MG63 (cell line): ENCODE measurements around the gene PPP2R2D. TPM values are rescaled to one million over a fixed set of nuclear protein-coding genes. Genes with fewer than 3 reads are reported as not detected.

Experiments
- DNase-seq: peaks from one replicate; pipeline ENCODE4 v3.0.0-alpha.2; 2020
- H3K27me3 ChIP-seq: fragments of 250-450 bp; sonication (Bioruptor Pico); 2 replicates; pipeline ENCODE4 v1.5.1; 2020; ENCODE audit warnings: mild to moderate bottlenecking, moderate library complexity
- H3K36me3 ChIP-seq: fragments of 250-450 bp; sonication (Bioruptor Pico); 2 replicates; pipeline ENCODE4 v1.5.1; 2020; ENCODE audit warnings: mild to moderate bottlenecking, moderate library complexity
- H3K4me3 ChIP-seq: fragments of 250-450 bp; sonication (Bioruptor Pico); 2 replicates; pipeline ENCODE4 v1.5.1; 2020; ENCODE audit warnings: mild to moderate bottlenecking, moderate library complexity
- H3K9me3 ChIP-seq: fragments of 250-450 bp; sonication (Bioruptor Pico); 2 replicates; pipeline ENCODE4 v1.5.1; 2020; ENCODE audit warnings: mild to moderate bottlenecking, moderate library complexity
- total RNA-seq: library from RNA; depleted of rRNA; stranded (reverse); fragments of >200 nt; shearing (Covaris generic); gene quantifications from 2 replicates; pipeline ENCODE4 v1.2.3, GENCODE V29; 2014; ENCODE audit warnings: low replicate concordance

The PPP2R2D gene
- total RNA-seq, 1 experiment from 2014 or later, result 28.8 TPM

- DNase-seq, result no peak
Measured at GRCh38 chr10:131963811-131964210, 63.0 kb downstream of the PPP2R2D start.

GRCh38 chr10:131964298-131964697, 63.5 kb downstream of the PPP2R2D start:
- Histone ChIP-seq H3K9me3 (no peaks in the 10 kb centered on the region), H3K27me3 (no peaks in the 10 kb centered on the region), H3K4me3 (no peak overlapping the region), H3K36me3 (peaks cover 44% of the 10 kb centered on the region)
- no peak for DNase-seq

More at GRCh38 chr10:131963811-131964210, 63.0 kb downstream of the PPP2R2D start:
- Histone ChIP-seq H3K27me3 (no peaks in the 10 kb centered on the region), H3K4me3 (no peak overlapping the region), H3K36me3 (peaks cover 40% of the 10 kb centered on the region), H3K9me3 (no peaks in the 10 kb centered on the region)

- Histone ChIP-seq H3K36me3 (peaks cover 70% of the 10 kb centered on the region), H3K27me3 (no peaks in the 10 kb centered on the region), H3K4me3 (no peak overlapping the region), H3K9me3 (no peaks in the 10 kb centered on the region)
- no peak for DNase-seq
Measured at GRCh38 chr10:131968949-131969348, 68.1 kb downstream of the PPP2R2D start.

GRCh38 chr10:131970946-131971345, 70.1 kb downstream of the PPP2R2D start:
- peaks cover 64% of the 10 kb centered on the region for H3K36me3 ChIP-seq
- H3K4me3 ChIP-seq, result no peak overlapping the region
- H3K27me3 ChIP-seq, result no peaks in the 10 kb centered on the region
- H3K9me3 ChIP-seq, result no peaks in the 10 kb centered on the region
- DNase-seq, result no peak

GRCh38 chr10:131971591-131971990, 70.8 kb downstream of the PPP2R2D start:
- no peaks in the 10 kb centered on the region for H3K9me3 ChIP-seq
- H3K36me3 ChIP-seq, result peaks cover 63% of the 10 kb centered on the region
- DNase-seq, result no peak

GRCh38 chr10:131972474-131973071, 71.8 kb downstream of the PPP2R2D start:
- peaks cover 59% of the 10 kb centered on the region for H3K36me3 ChIP-seq
- no peaks in the 10 kb centered on the region for H3K9me3 ChIP-seq
- DNase-seq, result no peak
- H3K27me3 ChIP-seq, result no peaks in the 10 kb centered on the region
- H3K4me3 ChIP-seq, result no peak overlapping the region

More at GRCh38 chr10:131971591-131971990, 70.8 kb downstream of the PPP2R2D start:
- no peak overlapping the region for H3K4me3 ChIP-seq
- no peaks in the 10 kb centered on the region for H3K27me3 ChIP-seq

GRCh38 chr10:131973160-131973951, 72.5 kb downstream of the PPP2R2D start:
- Histone ChIP-seq H3K36me3 (peaks cover 59% of the 10 kb centered on the region), H3K4me3 (no peak overlapping the region), H3K9me3 (no peaks in the 10 kb centered on the region), H3K27me3 (no peaks in the 10 kb centered on the region)
- no peak for DNase-seq

- no peak for DNase-seq
- Histone ChIP-seq H3K36me3 (peaks cover 59% of the 10 kb centered on the region), H3K27me3 (no peaks in the 10 kb centered on the region), H3K9me3 (no peaks in the 10 kb centered on the region), H3K4me3 (no peak overlapping the region)
Measured at GRCh38 chr10:131974034-131974817, 73.4 kb downstream of the PPP2R2D start.

- Histone ChIP-seq H3K36me3 (peaks cover 56% of the 10 kb centered on the region), H3K27me3 (no peaks in the 10 kb centered on the region), H3K4me3 (no peak overlapping the region), H3K9me3 (no peaks in the 10 kb centered on the region)
- no peak for DNase-seq
Measured at GRCh38 chr10:131975003-131975402, 74.2 kb downstream of the PPP2R2D start.

GRCh38 chr10:131975796-131976195, 75.0 kb downstream of the PPP2R2D start:
- Histone ChIP-seq H3K4me3 (no peak overlapping the region), H3K9me3 (no peaks in the 10 kb centered on the region), H3K36me3 (peaks cover 48% of the 10 kb centered on the region), H3K27me3 (no peaks in the 10 kb centered on the region)
- no peak for DNase-seq

- peaks cover 41% of the 10 kb centered on the region for H3K36me3 ChIP-seq
- H3K9me3 ChIP-seq, result no peaks in the 10 kb centered on the region
- no peak for DNase-seq
- no peaks in the 10 kb centered on the region for H3K27me3 ChIP-seq
- H3K4me3 ChIP-seq, result no peak overlapping the region
Measured at GRCh38 chr10:131977323-131978096, 76.7 kb downstream of the PPP2R2D start.

GRCh38 chr10:131978366-131978765, 77.6 kb downstream of the PPP2R2D start:
- Histone ChIP-seq H3K9me3 (no peaks in the 10 kb centered on the region), H3K36me3 (peaks cover 34% of the 10 kb centered on the region), H3K27me3 (no peaks in the 10 kb centered on the region), H3K4me3 (no peak overlapping the region)
- DNase-seq, result no peak

- H3K4me3 ChIP-seq, result no peak overlapping the region
- H3K36me3 ChIP-seq, result peaks cover 34% of the 10 kb centered on the region
- DNase-seq, result no peak
- H3K27me3 ChIP-seq, result no peaks in the 10 kb centered on the region
- H3K9me3 ChIP-seq, result no peaks in the 10 kb centered on the region
Measured at GRCh38 chr10:131978851-131979250, 78.0 kb downstream of the PPP2R2D start.

- no peaks in the 10 kb centered on the region for H3K27me3 ChIP-seq
- no peak for DNase-seq
Measured at GRCh38 chr10:131979336-131979735, 78.5 kb downstream of the PPP2R2D start.

GRCh38 chr10:131979821-131980270, 79.0 kb downstream of the PPP2R2D start:
- Histone ChIP-seq H3K4me3 (peak overlapping the region; percentile 97), H3K9me3 (no peaks in the 10 kb centered on the region), H3K36me3 (peaks cover 27% of the 10 kb centered on the region), H3K27me3 (no peaks in the 10 kb centered on the region)
- peak; percentile 51 for DNase-seq

More at GRCh38 chr10:131979336-131979735, 78.5 kb downstream of the PPP2R2D start:
- H3K36me3 ChIP-seq, result peaks cover 33% of the 10 kb centered on the region
- H3K9me3 ChIP-seq, result no peaks in the 10 kb centered on the region
- peak overlapping the region; percentile 97 for H3K4me3 ChIP-seq

- Histone ChIP-seq H3K9me3 (no peaks in the 10 kb centered on the region), H3K36me3 (peaks cover 27% of the 10 kb centered on the region), H3K4me3 (peak overlapping the region; percentile 97), H3K27me3 (no peaks in the 10 kb centered on the region)
- no peak for DNase-seq
Measured at GRCh38 chr10:131980321-131980720, 79.5 kb downstream of the PPP2R2D start.
